Natural killer cell treated with Interleukin-12 subunit alpha and Interleukin-12 subunit beta and Interleukin-15 and Interleukin-18, amount 100 ng/mL, for 72 hours (primary cell): Measurements from ENCODE around the gene MMP25. TPM values are rescaled to one million over a fixed set of nuclear protein-coding genes. Genes with fewer than 3 reads are reported as not detected.
"Not testable (repeated sequence)": the region's sequence is repeated elsewhere in the genome, so short reads cannot be mapped to it uniquely, and the experiment has no call there.

Experiments used
- ATAC-seq, 2 donors: fragments of 150-1000 bp; cut with Tn5 transposase in 1 of 2; sonication (Bioruptor Pico), chemical (Tn5 transposase) in 1 of 2; 2 replicates each; pipeline ENCODE4 v1.10.0; 2021
- DNase-seq: peaks from one replicate; pipeline ENCODE4 v3.0.0; 2022; ENCODE audit warnings: low spot score
- H3K27ac Mint-ChIP-seq, 2 donors: 1 replicate in 1 of 2; 2 replicates in 1 of 2; pipeline ENCODE4 v1.8.0; 2022; ENCODE audit warnings: mixed read lengths in 2 of 2, mild to moderate bottlenecking in 1 of 2, moderate library complexity in 1 of 2
- H3K27me3 Mint-ChIP-seq, 2 donors: 1 replicate in 1 of 2; 2 replicates in 1 of 2; pipeline ENCODE4 v1.8.0; 2022; ENCODE audit warnings: mixed read lengths in 2 of 2
- H3K36me3 Mint-ChIP-seq: one replicate; pipeline ENCODE4 v1.8.0; 2022; ENCODE audit warnings: mixed read lengths
- H3K4me1 Mint-ChIP-seq, 2 donors: 1 replicate in 1 of 2; 2 replicates in 1 of 2; pipeline ENCODE4 v1.8.0; 2022; ENCODE audit warnings: low read depth in 2 of 2, mixed read lengths in 2 of 2, mild to moderate bottlenecking in 1 of 2
- H3K4me3 Mint-ChIP-seq: one replicate; pipeline ENCODE4 v1.8.0; 2022; ENCODE audit warnings: mixed read lengths
- H3K9me3 Mint-ChIP-seq: 2 replicates; pipeline ENCODE4 v1.8.0; 2022; ENCODE audit warnings: mixed read lengths
- total RNA-seq, 2 donors: library from RNA; stranded (reverse); gene quantifications; one replicate each; pipeline ENCODE4 v1.2.3, GENCODE V29; 2022

Gene MMP25
- total RNA-seq, 2 donors from 2014 or later: 54.3 to 66.6 TPM

DNA sequence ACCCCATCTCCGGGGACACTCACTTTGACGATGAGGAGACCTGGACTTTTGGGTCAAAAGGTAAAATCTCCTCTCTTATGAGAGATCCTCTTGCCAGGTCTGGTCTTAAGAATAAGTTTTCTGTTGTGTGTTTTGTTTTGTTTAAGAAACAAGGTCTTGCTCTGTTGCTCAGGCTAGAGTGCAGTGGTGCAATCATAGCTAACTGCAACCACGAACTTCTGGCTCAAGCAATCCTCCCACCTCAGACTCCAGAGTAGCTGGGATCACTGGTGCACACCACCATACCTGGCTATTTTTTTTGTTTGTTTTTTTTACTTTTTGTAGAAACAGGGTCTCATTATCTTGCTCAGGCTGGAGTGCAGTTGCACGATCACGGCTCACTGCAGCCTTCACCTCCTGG, 4.1 kb downstream of the MMP25 start:
- no peaks in the 10 kb centered on the region for H3K9me3 Mint-ChIP-seq
- DNase-seq (no peak), ATAC-seq (no peak)
- peaks cover 25% of the 10 kb centered on the region for H3K36me3 Mint-ChIP-seq
- peak overlapping the region; percentile 67 for H3K4me3 Mint-ChIP-seq
- H3K27me3 Mint-ChIP-seq: peaks cover 8 to 9% of the 10 kb centered on the region in 2 donors
- H3K4me1 Mint-ChIP-seq: peaks cover 50 to 59% of the 10 kb centered on the region in 2 donors
- peak overlapping the region; percentile 82 to 92 for H3K27ac Mint-ChIP-seq

DNA sequence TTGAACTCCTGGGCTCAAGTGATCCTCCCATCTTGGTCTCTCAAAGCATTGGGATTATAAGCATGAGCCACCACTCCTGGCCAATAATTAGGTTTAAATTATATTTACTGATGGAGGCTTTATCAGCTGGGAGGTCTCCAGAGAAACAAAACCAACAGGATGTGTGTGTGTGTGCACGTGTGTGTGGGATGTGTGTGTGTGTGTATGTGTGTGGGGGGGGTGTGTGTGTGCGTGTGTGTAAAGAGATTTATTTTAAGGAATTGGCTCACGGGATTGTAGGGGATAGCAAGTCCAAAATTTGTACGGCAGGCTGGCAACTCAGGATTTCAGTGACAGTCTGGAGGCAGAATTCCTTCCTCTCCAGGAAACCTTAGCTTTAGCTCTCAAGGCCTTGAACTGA, 4.6 kb downstream of the MMP25 start:
- peaks cover 8 to 9% of the 10 kb centered on the region in 2 donors for H3K27me3 Mint-ChIP-seq
- DNase-seq: no peak
- no peak for ATAC-seq
- H3K27ac Mint-ChIP-seq: peak overlapping the region; percentile 82 to 92
- H3K9me3 Mint-ChIP-seq: no peaks in the 10 kb centered on the region
- peaks cover 25% of the 10 kb centered on the region for H3K36me3 Mint-ChIP-seq
- H3K4me3 Mint-ChIP-seq: peak overlapping the region; percentile 69
- H3K4me1 Mint-ChIP-seq: peaks cover 54 to 62% of the 10 kb centered on the region in 2 donors

DNA sequence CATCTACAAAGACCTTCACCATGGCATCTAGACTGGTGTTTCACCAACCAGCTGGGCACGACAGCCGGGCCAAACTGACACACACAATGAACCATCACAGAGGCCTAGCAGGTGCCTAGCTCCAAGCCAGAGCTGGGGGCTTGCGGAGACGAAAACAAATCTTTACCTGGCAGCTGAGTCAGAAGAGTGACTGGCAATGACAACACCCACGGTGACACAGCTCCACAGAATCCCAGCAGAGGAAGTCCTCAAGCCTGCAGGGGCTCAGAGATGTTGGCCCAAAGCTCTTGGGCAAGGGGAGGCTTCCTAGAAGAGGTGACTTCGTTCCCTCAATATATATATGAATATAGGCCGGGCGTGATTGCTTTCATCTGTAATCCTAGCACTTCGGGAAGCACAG, 5.1 kb downstream of the MMP25 start:
- H3K36me3 Mint-ChIP-seq: peaks cover 25% of the 10 kb centered on the region
- H3K27me3 Mint-ChIP-seq: peaks cover 8 to 9% of the 10 kb centered on the region in 2 donors
- H3K4me1 Mint-ChIP-seq: peaks cover 55 to 62% of the 10 kb centered on the region in 2 donors
- H3K27ac Mint-ChIP-seq: peak overlapping the region; percentile 82 to 92
- H3K9me3 Mint-ChIP-seq: no peaks in the 10 kb centered on the region
- ATAC-seq (no peak), DNase-seq (no peak)
- peak overlapping the region; percentile 69 for H3K4me3 Mint-ChIP-seq

GRCh38 chr16:3052571-3053329, 6.4 kb downstream of the MMP25 start:
- H3K27me3 Mint-ChIP-seq, DNase-seq, H3K9me3 Mint-ChIP-seq: not testable (repeated sequence)
- Mint-ChIP-seq H3K4me1 (peaks cover 65 to 74% of the 10 kb centered on the region in 2 donors), H3K36me3 (peaks cover 31% of the 10 kb centered on the region), H3K27ac (peak overlapping the region; percentile 82 to 92), H3K4me3 (peak overlapping the region; percentile 69)
- peak; percentile 51 to 69 for ATAC-seq

DNA sequence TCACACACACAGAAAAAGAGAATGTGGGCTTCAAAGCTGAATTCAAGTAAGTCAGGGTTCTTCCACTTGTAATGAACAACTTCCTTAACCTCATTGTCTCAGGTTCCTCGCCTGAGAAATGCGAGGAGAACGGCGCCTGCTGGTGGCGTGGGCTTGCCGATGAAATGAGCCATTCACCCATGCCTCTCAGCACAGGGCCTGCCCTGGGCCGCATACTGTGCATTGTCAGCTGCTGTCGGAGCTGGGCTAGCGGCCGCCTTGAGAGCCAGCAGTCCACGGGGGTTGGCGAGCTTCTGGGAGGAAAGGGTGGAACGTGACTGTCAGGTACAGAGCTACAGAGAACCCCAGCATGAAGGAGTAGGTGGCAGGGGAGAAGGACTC, 7.0 kb downstream of the MMP25 start:
- peak; percentile 0 to 56 for ATAC-seq
- H3K9me3 Mint-ChIP-seq, H3K27me3 Mint-ChIP-seq, DNase-seq: not testable (repeated sequence)
- H3K4me1 Mint-ChIP-seq: peaks cover 62 to 70% of the 10 kb centered on the region in 2 donors
- peaks cover 31% of the 10 kb centered on the region for H3K36me3 Mint-ChIP-seq
- peak overlapping the region; percentile 79 to 100 for H3K27ac Mint-ChIP-seq
- peak overlapping the region; percentile 88 for H3K4me3 Mint-ChIP-seq

DNA sequence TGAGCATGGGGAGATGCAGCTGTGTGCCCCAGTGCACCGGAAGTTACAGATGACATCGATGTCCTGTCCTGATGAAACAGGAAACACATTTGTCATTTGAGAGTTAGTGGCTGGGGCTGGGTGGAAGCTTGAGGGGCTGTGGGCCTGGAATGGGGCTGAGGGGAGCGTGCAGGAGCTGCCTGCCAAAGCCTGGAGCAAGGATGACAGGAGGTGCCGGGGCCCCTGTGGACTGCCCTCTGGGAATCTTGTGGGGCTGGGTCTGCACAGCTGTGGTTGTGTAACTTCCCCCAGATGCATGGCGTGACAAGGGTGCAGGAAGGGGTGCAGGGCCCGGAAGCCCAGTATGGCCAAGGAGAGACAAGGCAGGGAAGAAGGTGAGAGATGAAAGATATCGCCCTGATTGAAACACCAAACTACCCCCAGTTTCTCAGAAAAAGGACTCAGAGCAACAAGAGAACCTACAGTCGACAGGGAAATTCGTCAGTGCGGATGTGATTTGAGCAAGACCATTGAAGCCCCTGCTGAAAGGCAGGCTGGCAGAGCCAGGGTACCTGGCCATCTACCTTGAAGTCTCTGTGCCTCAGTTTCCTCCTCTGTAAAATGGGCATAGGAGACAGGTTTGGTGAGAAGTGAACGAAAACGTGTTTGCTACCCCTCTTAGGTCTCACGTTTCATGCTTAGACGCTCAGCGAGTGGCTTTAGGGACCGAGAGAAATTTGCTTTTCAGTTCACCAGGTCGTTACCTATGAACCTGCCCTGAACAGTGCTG, 8.8 kb downstream of the MMP25 start:
- Mint-ChIP-seq H3K4me3 (peak overlapping the region; percentile 88), H3K4me1 (peaks cover 60 to 65% of the 10 kb centered on the region in 2 donors), H3K36me3 (peaks cover 31% of the 10 kb centered on the region)

DNA sequence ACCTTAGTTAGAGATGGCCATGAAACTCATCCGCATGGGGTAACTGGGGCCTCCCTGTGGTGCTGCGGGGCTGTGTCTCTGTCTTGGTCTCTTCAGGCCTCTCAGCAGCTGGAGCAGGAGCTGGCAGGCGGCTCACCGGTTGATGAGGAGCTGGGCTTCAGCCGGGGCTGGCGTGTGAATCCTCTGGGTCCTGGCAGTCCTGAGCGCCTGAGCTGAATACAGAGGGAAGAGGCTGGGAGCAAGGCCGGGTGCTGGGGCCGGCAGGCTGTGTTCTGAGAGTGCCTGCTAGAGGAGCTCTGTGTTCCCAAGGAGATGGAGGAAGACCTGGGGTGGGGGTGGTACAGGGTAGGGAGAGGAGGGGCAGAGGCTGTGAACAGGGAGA, 9.4 kb downstream of the MMP25 start:
- H3K27ac Mint-ChIP-seq: peak overlapping the region; percentile 94 to 100
- H3K27me3 Mint-ChIP-seq, DNase-seq, ATAC-seq, H3K9me3 Mint-ChIP-seq: not testable (repeated sequence)
- peaks cover 31% of the 10 kb centered on the region for H3K36me3 Mint-ChIP-seq
- peak overlapping the region; percentile 88 for H3K4me3 Mint-ChIP-seq
- peaks cover 61 to 65% of the 10 kb centered on the region in 2 donors for H3K4me1 Mint-ChIP-seq

More for the DNA sequence above, 8.8 kb downstream of the MMP25 start:
- peak; percentile 34 to 49 for ATAC-seq
- Mint-ChIP-seq H3K27ac (peak overlapping the region; percentile 94 to 100), H3K9me3 (no peaks in the 10 kb centered on the region), H3K27me3 (no peaks in the 10 kb centered on the region)
- peak; percentile 81 for DNase-seq

- no peaks in the 10 kb centered on the region for H3K27me3 Mint-ChIP-seq
- DNase-seq (no peak), ATAC-seq (no peak)
- H3K9me3 Mint-ChIP-seq: no peaks in the 10 kb centered on the region
- H3K4me1 Mint-ChIP-seq: peaks cover 53 to 58% of the 10 kb centered on the region in 2 donors
- peak overlapping the region; percentile 94 to 100 for H3K27ac Mint-ChIP-seq
- H3K4me3 Mint-ChIP-seq: peak overlapping the region; percentile 88
- peaks cover 31% of the 10 kb centered on the region for H3K36me3 Mint-ChIP-seq
Observed at GRCh38 chr16:3056336-3057180, 10.2 kb downstream of the MMP25 start.

- Mint-ChIP-seq H3K4me3 (peak overlapping the region; percentile 88), H3K27ac (peak overlapping the region; percentile 94 to 100), H3K36me3 (peaks cover 24% of the 10 kb centered on the region), H3K4me1 (peaks cover 52 to 55% of the 10 kb centered on the region in 2 donors), H3K27me3 (no peaks in the 10 kb centered on the region), H3K9me3 (no peaks in the 10 kb centered on the region)
- DNase-seq (no peak), ATAC-seq (no peak)
Observed at GRCh38 chr16:3057181-3058138, 11.1 kb downstream of the MMP25 start.

- Mint-ChIP-seq H3K36me3 (peaks cover 24% of the 10 kb centered on the region), H3K27ac (peak overlapping the region; percentile 99 to 100), H3K27me3 (no peaks in the 10 kb centered on the region), H3K4me3 (peak overlapping the region; percentile 89), H3K9me3 (no peaks in the 10 kb centered on the region), H3K4me1 (peaks cover 57 to 63% of the 10 kb centered on the region in 2 donors)
- peak; percentile 50 to 63 for ATAC-seq
- DNase-seq: peak; percentile 78
Observed at GRCh38 chr16:3058139-3059030, 12.0 kb downstream of the MMP25 start.

- Mint-ChIP-seq H3K4me1 (peaks cover 55 to 61% of the 10 kb centered on the region in 2 donors), H3K36me3 (peaks cover 16% of the 10 kb centered on the region), H3K9me3 (no peaks in the 10 kb centered on the region), H3K4me3 (peak overlapping the region; percentile 89), H3K27me3 (no peaks in the 10 kb centered on the region), H3K27ac (peak overlapping the region; percentile 92 to 99)
- ATAC-seq (peak; percentile 88 to 94), DNase-seq (peak; percentile 97)
Observed at GRCh38 chr16:3059041-3059722, 12.8 kb downstream of the MMP25 start.
